A549 (cell line): ENCODE results near the gene ROBO1. TPM values are rescaled to one million over a fixed set of nuclear protein-coding genes. Genes with fewer than 3 reads are reported as not detected.

Experiments
- ATAC-seq, 2 experiments: fragments of 200-7000 bp in 1 of 2; fragments of >200 bp in 1 of 2; cut with Nextera tagmentation in 1 of 2; cut with Tn5 transposase in 1 of 2; 3 replicates each; pipeline versions ENCODE4 v1.8.0 to v1.9.1; 2018 to 2020; ENCODE audit warnings: mild to moderate bottlenecking in 1 of 2, moderate library complexity in 1 of 2
- CTCF ChIA-PET: fragments of 300-600 bp; sonication (Branson Sonifier 250); formaldehyde crosslinking; extraction: SDS; loops from one replicate; lab custom pipeline; 2021; ENCODE audit warnings: antibody characterized with exemption, inconsistent platforms; lab: Yijun Ruan, JAX
- POLR2A ChIA-PET: fragments of 350-600 bp; formaldehyde crosslinking; extraction: SDS; loops from one replicate; lab custom pipeline; 2021; ENCODE audit warnings: antibody characterized with exemption, inconsistent platforms; lab: Yijun Ruan, JAX
- DNase-seq, 2 experiments: peaks; one replicate each; pipeline versions ENCODE4 v3.0.0 to v3.0.0-alpha.2; 2011 to 2016; ENCODE audit warnings: low read depth in 1 of 2, low spot score in 1 of 2
- FAIRE-seq: peaks from 2 replicates; lab custom pipeline; 2011; peaks lifted over from hg19 to GRCh38; lab: Jason Lieb, UNC
- H3K27ac ChIP-seq, 2 experiments: fragments of >200 bp; sonication (Bioruptor Twin); formaldehyde crosslinking; 3 replicates each; pipeline ENCODE4 v1.5.1; 2016 to 2017
- H3K4me1 ChIP-seq: fragments of >200 bp; sonication (Bioruptor Twin); formaldehyde crosslinking; 3 replicates; pipeline ENCODE4 v1.6.1; 2016
- H3K4me2 ChIP-seq: fragments of >200 bp; sonication (Bioruptor Twin); formaldehyde crosslinking; 3 replicates; pipeline ENCODE4 v1.6.1; 2016
- H3K4me3 ChIP-seq: fragments of >200 bp; sonication (Bioruptor Twin); formaldehyde crosslinking; 3 replicates; pipeline ENCODE4 v1.5.1; 2016
- H3K9me3 ChIP-seq: fragments of >200 bp; sonication (Bioruptor Twin); formaldehyde crosslinking; 3 replicates; pipeline ENCODE4 v1.6.1; 2016
- BHLHE40 ChIP-seq: IDR thresholded peaks from 2 replicates; pipeline ENCODE4 v1.6.1; 2012; ENCODE audit warnings: low read depth, low read length, inconsistent platforms
- CHD4 ChIP-seq: fragments of 200-600 bp; sonication (generic); IDR thresholded peaks from 2 replicates; pipeline ENCODE4 v1.6.1; 2016; ENCODE audit warnings: antibody characterized with exemption, mild to moderate bottlenecking, borderline replicate concordance
- HEYL ChIP-seq: fragments of 250-450 bp; sonication (Bioruptor Pico); IDR thresholded peaks from 2 replicates; pipeline ENCODE4 v1.8.0; 2021; ENCODE audit warnings: mild to moderate bottlenecking, moderate library complexity
- JUN ChIP-seq, 2 experiments: fragments of >200 bp; sonication (Bioruptor Twin); formaldehyde crosslinking; IDR thresholded peaks; 2 replicates in 1 of 2; 3 replicates in 1 of 2; pipeline ENCODE4 v1.6.1; 2016 to 2017
- KDM5A ChIP-seq: fragments of 200-600 bp; sonication (generic); IDR thresholded peaks from 2 replicates; pipeline ENCODE4 v1.6.1; 2016; ENCODE audit warnings: antibody characterized with exemption, mild to moderate bottlenecking
- NPAS2 ChIP-seq: fragments of 250-450 bp; sonication (Bioruptor Pico); IDR thresholded peaks from 2 replicates; pipeline ENCODE4 v1.8.0; 2022; ENCODE audit warnings: mild to moderate bottlenecking, moderate library complexity, borderline replicate concordance
- POLR2A ChIP-seq: IDR thresholded peaks from 2 replicates; pipeline ENCODE4 v1.6.1; 2012; ENCODE audit warnings: mild to moderate bottlenecking, low read length
- POLR2AphosphoS2 ChIP-seq: conservative IDR thresholded peaks from 2 replicates; pipeline ENCODE4 v1.6.1; 2012; ENCODE audit warnings: low read length, improper control_type of control experiment, inconsistent platforms
- RAD21 ChIP-seq, 2 experiments: fragments of >200 bp in 1 of 2; sonication (Bioruptor Twin) in 1 of 2; formaldehyde crosslinking in 1 of 2; IDR thresholded peaks in 1 of 2; conservative IDR thresholded peaks in 1 of 2; 2 replicates in 1 of 2; 3 replicates in 1 of 2; pipeline ENCODE4 v1.6.1; 2012 to 2018; ENCODE audit warnings: inconsistent platforms in 1 of 2
- RCOR1 ChIP-seq: fragments of 150-350 bp; IDR thresholded peaks from 2 replicates; pipeline ENCODE4 v1.6.1; 2014; ENCODE audit warnings: antibody characterized with exemption, low read length, low read depth
- SMC3 ChIP-seq: fragments of >200 bp; sonication (Bioruptor Twin); formaldehyde crosslinking; IDR thresholded peaks from 3 replicates; pipeline ENCODE4 v1.6.1; 2018; ENCODE audit warnings: inconsistent platforms
- SREBF2 ChIP-seq: fragments of 450-650 bp; IDR thresholded peaks from 2 replicates; pipeline ENCODE4 v1.6.1; 2014; ENCODE audit warnings: mild to moderate bottlenecking, moderate library complexity
- TP53 ChIP-seq: fragments of 250-450 bp; sonication (Bioruptor Pico); IDR thresholded peaks from 2 replicates; pipeline ENCODE4 v1.5.0; 2021; ENCODE audit warnings: mild to moderate bottlenecking, moderate library complexity
- ZC3H11A ChIP-seq: fragments of 450-650 bp; IDR thresholded peaks from 2 replicates; pipeline ENCODE4 v1.6.1; 2014; ENCODE audit warnings: antibody characterized with exemption, mild to moderate bottlenecking
- ZFP36 ChIP-seq: fragments of 450-650 bp; IDR thresholded peaks from 2 replicates; pipeline ENCODE4 v1.6.1; 2014; ENCODE audit warnings: borderline replicate concordance; ENCODE audit not compliant: partially characterized antibody
- WGBS: methylation state at CpG from one replicate; pipeline ENCODE4 v1.1.6; 2017; ENCODE audit errors: missing lambda C conversion rate; 5-methylcytosine and 5-hydroxymethylcytosine counted together
- polyA plus RNA-seq, 4 experiments: library from polyadenylated mRNA; depleted of rRNA in 3 of 4; stranded (reverse); fragments of >200 nt; fragmentation: RNase III in 1 of 4; extraction: RNeasy Plus Mini Kit Qiagen cat#74134 plus additional on column Dnase treatment in 1 of 4; gene quantifications; 2 replicates in 3 of 4; 3 replicates in 1 of 4; pipeline ENCODE4 v1.2.3, GENCODE V29; 2011 to 2017
- TF ChIP-seq, protein P1 (sequence below): fragments of >200 bp; sonication (Bioruptor Twin); formaldehyde crosslinking; IDR thresholded peaks from 3 replicates; pipeline ENCODE4 v1.5.1; 2016
- TF ChIP-seq, protein P2 (sequence below): fragments of 450-650 bp; IDR thresholded peaks from 2 replicates; pipeline ENCODE4 v1.6.1; 2014; ENCODE audit warnings: antibody characterized with exemption
- TF ChIP-seq, protein P3 (sequence below): IDR thresholded peaks from 2 replicates; pipeline ENCODE4 v1.6.1; 2012
- TF ChIP-seq, protein P4 (sequence below): IDR thresholded peaks from 2 replicates; pipeline ENCODE4 v1.6.1; 2012
- TF ChIP-seq, protein P5 (sequence below): fragments of 250-450 bp; sonication (Bioruptor Pico); IDR thresholded peaks from 2 replicates; pipeline ENCODE4 v1.5.0; 2020; ENCODE audit warnings: low read depth, mild to moderate bottlenecking, moderate library complexity

The ROBO1 gene
- polyA plus RNA-seq, 2 of the 4 experiments (the other 2 are of a cell fraction): 25.3 to 35.6 TPM

DNA sequence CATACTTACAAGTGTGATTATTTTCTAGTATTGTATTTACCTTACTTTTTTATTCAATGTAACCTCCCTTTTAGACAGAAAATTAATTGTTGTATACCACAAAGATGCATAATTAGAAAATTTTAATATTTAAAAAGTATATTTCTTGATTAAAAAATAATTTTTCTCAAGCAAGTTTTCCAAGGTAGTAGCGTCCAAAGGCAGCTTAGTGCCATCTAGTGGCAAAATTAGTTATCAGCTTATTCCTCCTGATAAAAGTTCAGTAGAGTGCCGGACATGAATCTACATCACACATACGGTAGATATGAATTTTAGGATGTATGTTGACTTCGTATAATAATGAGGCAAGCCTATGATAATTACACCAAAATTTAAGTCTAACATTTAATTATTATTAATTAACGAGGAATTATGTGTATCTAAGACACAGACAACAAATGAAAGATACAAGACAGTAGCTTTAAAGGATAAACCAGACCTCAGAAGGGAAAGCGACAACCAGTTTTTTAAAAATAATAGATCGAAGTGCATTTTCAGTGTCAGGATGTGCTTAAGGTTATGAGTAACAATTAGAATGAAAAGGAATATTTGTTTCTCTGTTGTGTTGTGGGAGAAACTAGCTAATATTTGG lies 405.9 kb downstream of the ROBO1 start:
- H3K9me3 ChIP-seq: no peaks in the 10 kb centered on the region
- H3K4me1 ChIP-seq: no peaks in the 10 kb centered on the region
- TF ChIP-seq, protein P1, sequence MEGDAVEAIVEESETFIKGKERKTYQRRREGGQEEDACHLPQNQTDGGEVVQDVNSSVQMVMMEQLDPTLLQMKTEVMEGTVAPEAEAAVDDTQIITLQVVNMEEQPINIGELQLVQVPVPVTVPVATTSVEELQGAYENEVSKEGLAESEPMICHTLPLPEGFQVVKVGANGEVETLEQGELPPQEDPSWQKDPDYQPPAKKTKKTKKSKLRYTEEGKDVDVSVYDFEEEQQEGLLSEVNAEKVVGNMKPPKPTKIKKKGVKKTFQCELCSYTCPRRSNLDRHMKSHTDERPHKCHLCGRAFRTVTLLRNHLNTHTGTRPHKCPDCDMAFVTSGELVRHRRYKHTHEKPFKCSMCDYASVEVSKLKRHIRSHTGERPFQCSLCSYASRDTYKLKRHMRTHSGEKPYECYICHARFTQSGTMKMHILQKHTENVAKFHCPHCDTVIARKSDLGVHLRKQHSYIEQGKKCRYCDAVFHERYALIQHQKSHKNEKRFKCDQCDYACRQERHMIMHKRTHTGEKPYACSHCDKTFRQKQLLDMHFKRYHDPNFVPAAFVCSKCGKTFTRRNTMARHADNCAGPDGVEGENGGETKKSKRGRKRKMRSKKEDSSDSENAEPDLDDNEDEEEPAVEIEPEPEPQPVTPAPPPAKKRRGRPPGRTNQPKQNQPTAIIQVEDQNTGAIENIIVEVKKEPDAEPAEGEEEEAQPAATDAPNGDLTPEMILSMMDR: peak; percentile 78
- TF ChIP-seq POLR2A (no peak), RAD21 (conservative IDR thresholded peaks at IDR 0.05 in 1 of 2, IDR thresholded peaks at IDR 0.05 in 1 of 2) (peak; percentile 62 to 64), SMC3 (peak; percentile 47)
- TF ChIP-seq, protein P2, sequence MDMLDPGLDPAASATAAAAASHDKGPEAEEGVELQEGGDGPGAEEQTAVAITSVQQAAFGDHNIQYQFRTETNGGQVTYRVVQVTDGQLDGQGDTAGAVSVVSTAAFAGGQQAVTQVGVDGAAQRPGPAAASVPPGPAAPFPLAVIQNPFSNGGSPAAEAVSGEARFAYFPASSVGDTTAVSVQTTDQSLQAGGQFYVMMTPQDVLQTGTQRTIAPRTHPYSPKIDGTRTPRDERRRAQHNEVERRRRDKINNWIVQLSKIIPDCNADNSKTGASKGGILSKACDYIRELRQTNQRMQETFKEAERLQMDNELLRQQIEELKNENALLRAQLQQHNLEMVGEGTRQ: no peak
- TF ChIP-seq, all 56 proteins: peak for 3
- ChIA-PET CTCF (interaction anchor here (0.6 to 2.3 kb wide), 10 partner anchors 11 to 1098 kb away, joined by 3 to 9 read pairs (median 3); no protein-coding TSS in a partner anchor), POLR2A (no interaction called here)
- no peak overlapping the region for H3K4me3 ChIP-seq
- FAIRE-seq (no peak), DNase-seq (peak in 1 of 2 experiments; percentile 42), ATAC-seq (peak; percentile 73 to 81; a peak in 5 of 6 replicates)
- 9% methylated on average over 7 of the region's 7 CpGs for WGBS
- no peak overlapping the region for H3K27ac ChIP-seq
- no peak overlapping the region for H3K4me2 ChIP-seq

DNA sequence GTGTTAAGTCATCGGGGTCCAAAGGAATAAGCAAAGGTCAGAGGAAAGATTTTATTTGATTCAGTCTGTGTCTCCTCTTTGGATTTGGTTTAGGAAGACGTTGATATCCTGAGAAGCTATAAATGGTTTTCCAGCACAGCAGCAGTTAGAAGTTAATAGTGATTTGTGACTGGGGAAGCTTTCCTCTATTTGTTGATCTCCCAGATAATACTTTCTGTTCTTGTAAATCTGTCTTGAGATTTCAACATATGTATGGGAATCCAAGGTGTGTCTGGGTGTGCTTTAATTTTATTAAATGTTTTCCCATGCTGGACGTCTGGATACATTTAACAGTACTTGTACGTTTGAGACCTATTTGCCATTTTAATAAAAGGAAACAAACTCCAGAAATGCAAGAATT lies 409.5 kb downstream of the ROBO1 start:
- H3K27ac ChIP-seq: no peak overlapping the region
- H3K9me3 ChIP-seq: no peaks in the 10 kb centered on the region
- no peak overlapping the region for H3K4me2 ChIP-seq
- DNase-seq: no peak
- 2% methylated on average over 4 of the region's 4 CpGs for WGBS
- POLR2A ChIA-PET: no interaction called here
- H3K4me3 ChIP-seq: no peak overlapping the region
- ATAC-seq: no peak
- no peak for FAIRE-seq
- CTCF ChIA-PET: no interaction called here
- no peaks in the 10 kb centered on the region for H3K4me1 ChIP-seq
- TF ChIP-seq, protein P3, sequence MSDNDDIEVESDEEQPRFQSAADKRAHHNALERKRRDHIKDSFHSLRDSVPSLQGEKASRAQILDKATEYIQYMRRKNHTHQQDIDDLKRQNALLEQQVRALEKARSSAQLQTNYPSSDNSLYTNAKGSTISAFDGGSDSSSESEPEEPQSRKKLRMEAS: no peak
- TF ChIP-seq, protein P4, sequence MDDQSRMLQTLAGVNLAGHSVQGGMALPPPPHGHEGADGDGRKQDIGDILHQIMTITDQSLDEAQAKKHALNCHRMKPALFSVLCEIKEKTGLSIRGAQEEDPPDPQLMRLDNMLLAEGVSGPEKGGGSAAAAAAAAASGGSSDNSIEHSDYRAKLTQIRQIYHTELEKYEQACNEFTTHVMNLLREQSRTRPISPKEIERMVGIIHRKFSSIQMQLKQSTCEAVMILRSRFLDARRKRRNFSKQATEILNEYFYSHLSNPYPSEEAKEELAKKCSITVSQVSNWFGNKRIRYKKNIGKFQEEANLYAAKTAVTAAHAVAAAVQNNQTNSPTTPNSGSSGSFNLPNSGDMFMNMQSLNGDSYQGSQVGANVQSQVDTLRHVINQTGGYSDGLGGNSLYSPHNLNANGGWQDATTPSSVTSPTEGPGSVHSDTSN: no peak
- TF ChIP-seq BHLHE40: no peak
- TF ChIP-seq, all 56 proteins: peak for 0

DNA sequence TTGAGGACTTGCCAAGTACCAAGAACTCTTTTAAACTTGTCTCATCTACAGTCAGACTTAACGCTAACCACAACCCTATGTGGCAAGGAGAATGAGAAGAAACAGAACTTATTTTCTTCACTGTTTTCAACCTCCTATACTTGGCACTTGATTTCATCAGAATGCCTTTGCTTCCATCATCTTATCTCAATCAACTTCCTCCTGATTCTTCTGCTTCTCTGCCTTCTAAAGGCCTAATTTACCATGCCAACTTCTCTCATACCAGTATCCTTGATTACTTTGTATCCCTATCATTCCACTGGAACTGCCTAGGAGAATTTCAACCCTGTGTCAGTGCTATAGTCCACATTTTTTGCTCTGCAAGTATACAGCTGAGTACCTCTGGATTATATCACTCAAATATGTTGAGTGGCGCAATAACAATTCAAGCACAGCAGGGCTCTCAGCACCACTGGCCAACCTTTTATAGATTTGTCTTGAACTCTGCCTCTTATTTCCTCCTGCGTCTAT lies 413.6 kb downstream of the ROBO1 start:
- 37% methylated on average over 3 of the region's 3 CpGs for WGBS
- POLR2A ChIA-PET: no interaction called here
- Histone ChIP-seq H3K27ac (no peak overlapping the region), H3K4me1 (no peaks in the 10 kb centered on the region), H3K4me3 (no peak overlapping the region), H3K4me2 (no peak overlapping the region)
- CTCF ChIA-PET: no interaction called here
- no peak for ATAC-seq
- no peak for FAIRE-seq
- DNase-seq: no peak
- TF ChIP-seq JUN (IDR thresholded peaks at IDR 0.05) (no peak), ZC3H11A (no peak), KDM5A (no peak), RAD21 (conservative IDR thresholded peaks at IDR 0.05 in 1 of 2, IDR thresholded peaks at IDR 0.05 in 1 of 2) (no peak), ZFP36 (no peak), SREBF2 (no peak), HEYL (CRISPR knock-in tag) (no peak), TP53 (CRISPR knock-in tag) (no peak), NPAS2 (CRISPR knock-in tag) (no peak), POLR2AphosphoS2 (no peak), POLR2A (no peak), RCOR1 (no peak), CHD4 (no peak)
- TF ChIP-seq, protein P5, sequence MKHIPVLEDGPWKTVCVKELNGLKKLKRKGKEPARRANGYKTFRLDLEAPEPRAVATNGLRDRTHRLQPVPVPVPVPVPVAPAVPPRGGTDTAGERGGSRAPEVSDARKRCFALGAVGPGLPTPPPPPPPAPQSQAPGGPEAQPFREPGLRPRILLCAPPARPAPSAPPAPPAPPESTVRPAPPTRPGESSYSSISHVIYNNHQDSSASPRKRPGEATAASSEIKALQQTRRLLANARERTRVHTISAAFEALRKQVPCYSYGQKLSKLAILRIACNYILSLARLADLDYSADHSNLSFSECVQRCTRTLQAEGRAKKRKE (CRISPR knock-in tag): no peak
- TF ChIP-seq, protein P2: no peak
- TF ChIP-seq, protein P3: no peak
- TF ChIP-seq, all 56 proteins: peak for 0
- no peaks in the 10 kb centered on the region for H3K9me3 ChIP-seq
